ENCODE results near the gene MGME1.

Gene MGME1, protein sequence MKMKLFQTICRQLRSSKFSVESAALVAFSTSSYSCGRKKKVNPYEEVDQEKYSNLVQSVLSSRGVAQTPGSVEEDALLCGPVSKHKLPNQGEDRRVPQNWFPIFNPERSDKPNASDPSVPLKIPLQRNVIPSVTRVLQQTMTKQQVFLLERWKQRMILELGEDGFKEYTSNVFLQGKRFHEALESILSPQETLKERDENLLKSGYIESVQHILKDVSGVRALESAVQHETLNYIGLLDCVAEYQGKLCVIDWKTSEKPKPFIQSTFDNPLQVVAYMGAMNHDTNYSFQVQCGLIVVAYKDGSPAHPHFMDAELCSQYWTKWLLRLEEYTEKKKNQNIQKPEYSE

DNA sequence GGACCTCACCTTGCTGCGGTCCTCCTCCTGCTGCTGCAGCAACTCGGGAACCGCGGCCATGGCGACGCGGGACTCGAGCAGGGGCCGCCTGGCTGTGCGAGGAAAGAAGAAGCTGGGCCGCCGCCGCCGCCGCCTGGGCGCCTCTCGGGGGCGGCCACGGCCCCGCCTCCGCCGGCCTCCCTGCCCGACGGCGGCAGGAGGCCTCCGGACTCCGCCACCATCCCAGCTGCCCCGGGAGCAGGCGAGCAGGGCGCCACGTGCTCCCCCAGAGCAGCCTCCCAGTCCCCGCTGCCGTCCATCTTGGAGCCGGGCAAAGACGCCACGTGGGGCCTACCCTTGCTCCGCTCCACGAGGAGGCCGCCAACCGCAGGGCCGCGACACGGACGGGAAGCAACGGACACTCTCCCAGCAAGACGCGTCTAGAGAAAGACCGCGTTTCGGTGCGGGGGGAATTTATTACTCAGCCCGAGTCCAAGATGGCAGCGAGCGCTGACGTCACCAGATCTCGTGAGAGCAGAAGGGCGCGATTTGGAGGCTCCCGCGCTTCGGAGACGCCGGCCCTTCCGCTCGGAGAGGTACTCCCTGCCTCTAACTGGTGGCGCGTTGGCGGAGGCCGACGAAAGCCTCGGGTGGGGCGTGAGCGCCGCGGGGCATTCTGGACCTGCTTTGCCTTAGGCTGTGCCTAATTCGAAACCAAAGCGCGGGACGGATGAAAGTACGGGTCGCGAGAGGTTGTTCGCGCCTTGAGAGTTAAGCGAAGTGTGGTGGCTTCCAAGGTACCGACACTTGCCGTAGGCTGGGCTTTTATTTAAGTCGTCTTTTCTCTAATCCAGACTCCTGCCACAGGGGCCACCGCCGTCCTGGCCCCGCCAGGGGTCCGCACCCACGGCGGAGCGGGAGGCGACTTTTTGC, at the start of gene MGME1, which contains the start of gene SNX5:
Gene MGME1 (plus strand): TSS at position 653 of the 912 bp plus-strand sequence. CDS start 842 bp downstream, outside the sequence.
Gene SNX5 (minus strand): TSS at position 429 of the 912 bp plus-strand sequence. CDS start 369 bp downstream, at position 60.
- FAIRE-seq = peak; percentile 97

DNA sequence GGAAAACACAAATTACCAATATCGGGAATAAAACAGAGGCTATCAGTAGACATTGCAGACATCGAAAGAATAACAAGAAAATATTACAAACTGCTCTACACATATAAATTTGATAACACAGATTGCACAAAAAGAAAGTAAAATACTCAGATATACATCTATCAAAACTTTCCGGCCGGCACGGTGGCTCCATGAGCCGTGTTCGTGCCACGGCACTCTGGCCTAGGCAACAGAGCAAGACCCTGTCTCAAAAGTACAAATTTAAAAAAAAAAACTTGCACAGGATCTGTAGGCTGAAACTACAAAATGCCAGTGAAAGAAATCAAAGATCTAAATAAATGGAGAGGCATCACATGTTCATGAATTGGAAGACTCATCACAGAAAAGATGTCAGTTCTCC, 49.7 kb upstream of the MGME1 start:
- FAIRE-seq = no peak

DNA sequence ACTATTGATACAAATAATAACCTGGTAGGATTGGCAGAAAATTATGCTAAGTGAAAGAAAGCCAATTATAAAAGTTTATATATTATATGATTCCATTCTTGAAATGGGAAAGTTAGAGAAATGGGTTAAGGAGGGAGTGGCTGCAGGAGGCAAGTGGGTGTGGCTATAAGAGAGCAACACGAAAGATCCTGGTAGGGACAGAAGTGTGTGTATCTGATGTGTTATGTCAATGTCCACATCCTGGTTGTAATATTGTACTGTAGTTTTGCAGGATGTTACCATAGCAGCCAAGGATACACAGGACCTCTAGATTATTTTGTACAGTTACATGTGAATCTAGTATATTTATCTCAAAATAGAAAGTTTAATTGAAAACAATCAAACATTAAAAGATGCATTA, 47.0 kb upstream of the MGME1 start:
- no peak for FAIRE-seq

DNA sequence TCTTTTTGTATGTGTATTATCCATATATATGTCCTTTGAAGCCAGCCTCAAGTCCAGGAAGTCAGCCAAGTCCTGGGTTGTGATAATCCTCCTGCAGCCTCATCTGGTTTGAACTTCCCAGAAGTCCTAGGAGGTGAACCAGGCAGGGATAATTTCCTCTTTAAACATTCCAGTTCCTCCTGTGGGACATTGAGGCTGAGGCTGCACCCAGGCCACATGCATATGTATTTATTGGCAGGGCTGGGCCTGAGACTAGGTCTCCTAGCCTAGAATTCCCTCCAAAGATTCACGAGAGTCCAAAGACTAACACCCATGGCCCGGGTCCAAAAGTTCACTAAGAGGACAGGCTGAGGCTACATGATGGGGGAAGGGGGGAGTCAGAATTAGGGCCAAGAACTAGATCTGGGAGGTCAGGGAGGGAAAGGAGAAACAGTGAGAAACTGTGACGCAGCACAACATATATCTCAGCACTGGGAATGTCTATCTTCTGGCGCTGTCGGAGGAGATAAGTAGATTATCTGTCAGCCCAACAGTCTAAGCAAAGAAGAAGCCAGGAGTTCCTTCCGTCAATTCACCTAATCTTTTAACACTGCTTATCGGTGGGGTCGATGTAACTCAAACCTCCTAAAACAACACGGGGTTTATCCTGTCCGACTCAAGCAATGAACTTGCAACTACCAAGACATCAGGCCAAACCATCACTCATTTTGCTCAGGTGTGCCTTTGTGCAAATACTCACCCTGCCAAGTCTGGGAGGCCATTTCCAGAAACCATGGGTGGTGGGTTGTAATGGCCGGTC, 43.5 kb upstream of the MGME1 start:
- no peak for FAIRE-seq

DNA sequence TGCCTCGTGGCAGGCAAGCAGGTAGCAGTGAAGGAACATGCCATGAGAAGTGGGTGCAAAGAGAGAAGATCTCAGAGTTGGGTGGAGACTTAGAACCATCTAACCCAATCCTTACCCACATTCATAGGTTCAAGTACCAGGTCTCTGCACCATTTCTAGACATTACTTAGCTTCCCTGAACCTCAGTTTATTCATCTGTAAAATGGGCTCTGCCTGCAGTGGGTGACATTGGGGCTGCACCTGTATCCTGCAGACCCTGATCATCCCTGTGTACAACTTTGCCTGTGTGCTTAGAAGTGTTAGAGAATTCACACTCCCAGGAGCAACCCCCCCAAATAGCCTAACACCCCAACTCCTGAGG, 42.9 kb upstream of the MGME1 start:
- no peak for FAIRE-seq

DNA sequence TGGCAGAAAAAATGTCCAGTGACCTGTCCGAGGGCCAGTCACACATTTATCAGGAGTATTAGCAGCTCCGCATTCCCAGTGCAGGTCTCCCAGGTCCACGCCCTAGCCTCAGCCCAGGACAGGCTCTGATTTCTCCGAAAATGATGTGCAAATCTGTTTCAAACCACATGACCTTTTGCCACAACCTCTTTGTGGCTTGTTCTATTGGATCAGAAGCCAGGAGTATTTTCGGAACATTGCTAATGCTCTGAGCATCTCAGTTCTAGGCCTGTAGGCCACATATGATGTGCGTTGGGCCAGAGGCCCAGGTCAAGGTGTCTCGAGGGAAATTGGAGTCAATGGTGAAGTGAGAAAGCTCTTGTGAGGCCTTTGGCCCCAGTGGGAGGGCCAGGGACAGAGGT, 40.6 kb upstream of the MGME1 start:
- FAIRE-seq = no peak

DNA sequence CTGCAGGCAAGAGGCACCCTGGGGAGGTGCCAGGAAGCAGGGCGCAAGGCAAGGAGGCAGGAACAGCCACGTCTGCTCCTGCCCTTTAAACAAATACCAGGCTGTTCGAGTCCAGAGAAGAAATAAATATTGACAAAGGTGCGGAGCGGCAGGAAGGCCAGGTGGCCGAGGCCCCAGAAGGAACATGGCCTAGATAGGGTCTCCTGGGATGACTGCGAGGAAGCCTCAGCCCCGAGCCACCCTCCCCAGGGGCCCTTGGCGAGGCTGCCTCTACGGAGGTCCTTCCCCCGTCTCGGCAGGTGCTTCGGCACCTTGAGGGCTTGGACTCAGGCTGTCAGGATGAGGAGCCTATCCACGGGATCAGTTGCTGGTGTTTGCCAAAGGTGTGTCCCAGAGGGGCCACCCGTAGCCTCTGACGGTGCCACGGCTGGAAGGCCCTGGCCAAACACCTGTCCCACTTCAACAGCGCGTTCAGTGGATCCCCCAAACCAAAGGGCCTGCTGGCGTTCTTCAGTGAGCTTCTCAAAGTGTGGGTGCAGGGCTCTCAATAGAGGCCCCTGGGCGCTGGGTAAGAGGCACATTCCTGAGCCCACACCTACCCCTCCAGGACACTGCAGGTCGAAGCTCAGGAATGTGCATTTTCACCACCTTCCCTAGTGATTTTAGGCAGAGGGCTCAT, 40.0 kb upstream of the MGME1 start:
- no peak for FAIRE-seq

DNA sequence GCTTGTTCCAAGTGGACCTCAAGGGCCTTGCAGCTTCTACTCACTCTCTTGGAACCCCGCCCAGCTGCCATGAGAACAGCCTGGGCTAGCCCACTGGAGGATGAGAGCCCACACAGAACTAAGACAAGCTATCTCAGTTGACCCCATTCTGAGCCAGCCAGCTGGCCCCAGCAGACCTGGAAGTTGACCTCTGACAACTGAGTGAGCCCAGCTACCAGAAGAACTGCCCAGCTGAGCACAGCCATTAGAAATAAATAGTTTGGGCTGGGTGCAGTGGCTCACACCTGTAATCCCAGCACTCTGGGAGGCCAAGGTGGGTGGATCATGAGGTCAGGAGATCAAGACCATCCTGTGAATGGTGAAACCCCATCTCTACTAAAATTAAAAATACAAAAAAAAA, 37.3 kb upstream of the MGME1 start:
- no peak for FAIRE-seq

DNA sequence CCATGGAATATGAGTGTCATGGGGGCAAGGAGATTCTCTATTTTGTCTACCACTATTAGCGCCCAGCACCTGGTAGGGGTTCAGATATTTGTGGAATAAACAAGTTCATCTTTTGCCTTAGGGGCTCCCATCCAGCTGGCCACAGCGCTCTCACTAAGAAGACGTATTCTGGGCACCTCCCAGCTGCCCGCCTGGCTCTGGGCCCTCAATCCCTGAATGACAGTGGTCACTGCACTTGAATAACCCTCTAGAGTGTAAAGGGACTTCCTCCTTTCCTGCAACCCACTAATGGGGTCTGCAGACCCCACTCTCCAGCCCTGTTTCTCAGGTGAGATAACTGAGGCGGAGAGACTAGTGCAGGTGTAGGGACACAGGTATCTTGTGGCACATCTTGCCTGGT, 36.4 kb upstream of the MGME1 start:
- no peak for FAIRE-seq

DNA sequence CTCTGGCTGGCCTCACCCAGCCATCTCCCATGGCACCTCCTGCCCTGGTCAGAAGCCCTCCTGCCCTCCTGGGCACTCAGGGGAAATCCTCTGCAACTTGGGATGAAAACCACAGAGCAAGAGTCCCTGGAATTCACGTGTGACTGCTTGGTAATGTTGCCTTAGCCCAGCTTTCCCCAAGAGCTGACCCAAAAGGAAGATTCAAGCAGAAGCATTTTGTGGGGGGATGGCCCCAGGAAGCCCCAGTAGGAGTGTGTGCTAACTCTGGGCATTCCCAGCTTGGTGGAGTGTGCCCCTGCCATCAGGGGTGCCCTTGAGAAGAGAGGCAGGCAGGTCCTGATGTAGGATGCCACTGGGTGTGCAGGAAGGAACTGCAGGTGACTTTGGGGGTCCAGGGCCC, 35.7 kb upstream of the MGME1 start:
- no peak for FAIRE-seq

DNA sequence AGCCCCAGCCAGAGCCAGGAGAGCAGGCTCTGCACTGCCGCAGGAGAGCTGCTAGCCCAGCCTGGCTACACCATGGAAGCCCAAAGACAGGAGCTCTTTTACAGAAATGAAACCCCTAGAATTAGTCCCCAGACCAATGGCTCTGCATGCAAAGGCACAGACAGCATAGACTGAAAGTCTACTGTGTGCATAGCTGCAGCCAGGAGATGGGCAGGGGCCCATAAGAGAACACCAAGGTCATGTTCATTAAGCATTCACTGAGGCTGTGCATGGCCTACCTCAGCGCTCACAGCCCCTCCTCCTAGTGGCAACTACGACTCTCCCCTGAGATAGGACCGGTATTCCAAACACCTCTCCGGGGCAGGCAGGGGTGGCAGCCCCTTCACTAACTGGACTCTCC, 35.1 kb upstream of the MGME1 start:
- no peak for FAIRE-seq

DNA sequence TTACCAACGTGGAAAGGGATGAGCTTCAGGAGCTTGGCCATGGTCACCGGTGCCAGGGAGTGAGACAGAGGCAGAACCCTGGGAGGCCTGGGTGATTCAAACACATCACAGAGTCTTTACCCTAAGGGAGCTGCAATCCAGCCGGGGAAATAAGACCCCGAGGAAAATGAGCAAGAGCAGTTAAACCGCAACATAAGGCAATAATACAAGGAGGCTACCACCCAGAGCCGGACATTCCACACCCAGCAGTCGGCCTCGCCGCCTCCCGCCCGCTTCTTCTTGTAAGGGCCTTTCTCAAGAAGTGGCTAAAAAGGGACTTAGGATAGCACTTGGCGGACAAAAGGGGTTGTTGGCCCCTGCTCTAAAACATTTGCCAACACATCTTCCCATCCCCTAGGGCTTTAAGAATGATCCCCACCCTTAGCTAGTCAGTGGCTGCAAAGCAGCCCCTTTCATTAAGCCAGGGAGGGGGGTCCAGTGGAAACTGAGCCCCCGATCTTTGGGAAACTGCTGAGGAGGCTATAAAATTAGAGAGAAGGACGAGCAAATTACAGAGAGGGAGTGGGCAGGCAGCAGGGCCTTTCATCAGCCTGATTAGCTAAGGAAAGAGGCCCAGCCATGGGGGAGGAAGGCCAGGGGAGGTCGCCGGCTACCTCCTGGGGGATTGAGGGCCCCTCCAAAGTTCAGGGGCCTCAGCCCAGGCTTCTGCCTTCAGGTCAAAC, 34.5 kb upstream of the MGME1 start:
- FAIRE-seq = no peak

DNA sequence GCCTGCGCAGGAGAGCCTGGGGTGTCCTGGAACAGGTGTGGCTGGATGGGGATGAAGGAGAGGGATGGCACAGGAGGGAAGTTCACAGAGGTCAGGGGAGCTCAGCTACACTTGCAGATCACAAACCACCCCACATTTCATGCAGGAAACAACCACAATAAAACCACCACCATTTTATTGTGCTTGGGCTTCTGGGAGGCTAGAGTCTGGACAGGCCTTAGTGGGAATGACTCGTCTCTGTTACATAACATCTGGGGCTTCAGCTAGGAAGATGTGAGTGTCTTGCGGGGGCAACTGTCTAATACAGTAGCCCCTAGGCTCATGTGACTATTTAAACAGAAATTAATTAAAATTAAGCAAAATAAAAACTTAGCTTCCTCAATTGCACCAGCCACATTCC, 33.6 kb upstream of the MGME1 start:
- no peak for FAIRE-seq

DNA sequence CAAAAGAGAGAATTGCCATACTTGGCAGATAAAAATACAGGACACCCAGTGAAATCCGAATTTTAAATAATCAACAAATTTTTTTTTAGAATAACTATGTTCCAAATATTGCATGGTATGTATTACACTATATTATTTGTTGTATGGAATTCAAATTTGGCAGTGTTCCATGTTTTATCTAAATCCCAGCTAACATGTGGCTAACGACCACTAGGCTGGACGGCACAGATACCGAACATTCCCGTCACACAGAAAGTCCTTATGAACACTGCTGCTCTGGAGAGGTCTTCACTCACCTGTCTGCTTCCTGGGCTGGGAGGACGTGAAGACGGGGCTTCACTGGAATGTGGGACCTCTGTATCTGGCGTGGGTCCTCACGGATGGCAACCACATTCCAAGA, 33.1 kb upstream of the MGME1 start:
- no peak for FAIRE-seq

DNA sequence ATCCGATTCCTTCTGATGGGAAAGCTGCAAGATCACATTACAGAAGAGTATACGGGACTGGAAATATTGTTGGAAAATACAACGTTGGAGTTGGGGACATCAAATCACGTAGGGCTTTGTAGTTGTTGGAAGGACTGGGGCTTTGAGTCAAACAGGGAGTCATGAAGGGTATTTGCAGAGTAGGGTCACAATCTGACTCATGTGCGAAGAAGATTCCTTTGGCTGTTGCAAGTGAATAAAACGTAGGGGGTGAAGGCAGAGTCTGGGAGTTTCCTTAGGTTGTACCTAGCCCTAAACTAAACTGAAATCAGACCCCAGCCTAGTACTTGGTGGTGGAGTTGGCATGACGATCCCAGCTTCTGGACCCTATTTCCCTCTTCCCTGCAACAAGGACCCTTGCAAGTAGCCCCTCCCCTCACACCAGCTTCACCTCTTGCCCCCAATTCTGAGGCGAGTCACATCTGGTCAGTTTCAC, 32.5 kb upstream of the MGME1 start:
- no peak for FAIRE-seq

DNA sequence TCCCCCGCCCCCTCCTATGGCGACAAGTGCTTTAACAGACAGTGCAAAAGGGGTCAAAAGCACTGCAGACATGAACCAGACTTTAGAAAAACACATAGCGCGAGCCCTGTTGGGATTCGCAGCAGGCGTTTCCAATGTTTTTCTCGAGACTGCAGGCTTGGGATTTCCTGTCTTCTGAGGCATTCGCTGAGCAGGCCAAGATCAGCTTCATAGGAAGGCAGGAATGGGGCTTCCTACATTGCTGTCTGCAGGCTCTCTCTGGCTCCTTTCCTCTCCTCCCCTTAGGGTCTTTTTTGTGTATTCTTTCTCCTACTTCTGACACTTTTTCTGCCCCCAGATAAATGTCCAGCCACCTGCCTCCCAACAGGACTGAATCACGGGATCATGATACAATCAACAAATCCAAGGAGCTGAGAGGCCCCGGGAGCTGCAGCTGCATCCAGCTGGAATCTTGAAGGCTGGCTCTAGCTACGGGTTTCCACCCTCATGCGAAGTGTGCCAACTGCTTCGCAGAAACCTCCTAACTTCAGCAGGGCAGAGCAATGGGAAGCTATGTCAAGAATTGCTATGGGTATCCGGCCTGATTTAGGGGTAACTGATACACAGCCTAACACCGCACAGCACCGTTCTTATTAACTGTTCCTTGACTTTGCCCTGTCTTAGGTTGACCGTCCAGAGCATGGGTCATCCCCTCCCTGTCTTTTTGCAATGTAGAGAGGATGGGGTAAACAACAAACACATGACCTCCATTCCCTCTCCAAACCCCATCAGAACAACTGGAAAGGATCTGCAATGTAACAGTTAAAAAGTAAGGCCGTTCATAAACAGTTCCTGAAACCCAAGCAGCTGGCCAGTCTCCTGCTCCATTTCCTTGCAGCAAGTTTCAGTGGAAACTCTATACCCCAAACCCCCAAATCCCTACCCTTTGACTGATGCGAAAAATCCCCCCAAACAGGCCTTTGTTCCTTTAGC, 31.8 kb upstream of the MGME1 start:
- FAIRE-seq = no peak

DNA sequence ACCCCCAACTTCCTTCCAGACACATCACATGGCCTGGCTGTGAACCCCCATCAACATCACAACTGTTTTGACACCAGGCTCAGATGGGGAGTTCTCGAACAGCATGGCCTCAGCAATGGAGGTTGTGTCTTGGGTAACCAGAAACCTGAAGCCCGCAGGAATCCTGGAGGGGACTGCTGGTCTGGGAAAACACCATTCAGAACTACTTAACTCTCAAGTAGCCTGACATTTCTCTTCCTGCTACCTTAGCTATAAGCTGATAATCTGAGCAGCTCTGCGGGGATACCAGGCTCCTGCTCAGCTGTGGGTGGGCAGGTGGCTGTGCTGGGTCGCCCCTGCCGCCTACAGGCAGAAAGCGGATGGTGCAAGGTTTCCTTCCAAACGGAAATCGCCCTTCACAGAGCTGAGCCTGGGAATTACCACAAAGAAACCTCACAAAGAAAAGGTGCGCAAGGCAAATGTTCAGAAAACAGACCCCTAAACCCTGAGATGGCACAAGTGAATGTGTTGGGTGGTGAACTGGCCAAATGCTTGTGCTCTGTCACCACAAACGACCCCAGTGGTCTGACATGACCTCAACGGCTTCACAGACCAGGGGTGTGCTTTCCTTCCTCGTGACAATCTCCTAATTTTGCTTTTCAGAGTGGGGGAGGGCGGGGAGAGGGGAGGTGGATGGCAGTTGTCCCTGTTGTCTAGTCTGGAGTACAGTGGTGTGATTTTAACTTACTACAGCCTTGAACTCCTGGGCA, 29.8 kb upstream of the MGME1 start:
- FAIRE-seq = peak; percentile 93

DNA sequence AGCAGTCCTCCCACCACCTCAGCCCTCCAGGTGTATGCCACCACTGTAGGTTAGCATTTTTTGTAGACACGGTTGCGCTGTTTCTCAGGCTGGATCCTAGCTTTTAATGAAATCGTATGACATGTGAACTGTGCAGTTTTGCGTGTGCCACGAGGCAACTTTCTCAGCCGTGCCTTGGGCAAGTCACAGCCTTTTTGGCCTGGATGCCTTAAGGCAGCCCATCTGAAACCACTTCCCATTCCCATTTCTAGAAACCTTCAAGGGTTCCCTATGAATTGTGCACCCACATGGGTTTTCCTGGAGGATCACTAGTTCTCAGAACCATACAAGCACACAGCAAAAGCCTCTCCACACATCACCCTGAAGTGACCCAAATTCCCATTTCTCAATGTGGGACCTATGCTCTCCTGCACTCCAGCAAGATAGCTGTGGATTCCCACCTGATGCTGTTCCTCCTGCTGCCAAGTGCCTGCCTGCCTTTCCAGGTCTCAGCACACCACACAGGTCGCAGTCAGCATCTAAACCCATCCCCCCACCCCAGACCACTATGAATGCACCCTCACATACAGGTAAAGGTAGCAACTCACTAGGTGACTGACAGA, 29.1 kb upstream of the MGME1 start:
- no peak for FAIRE-seq

DNA sequence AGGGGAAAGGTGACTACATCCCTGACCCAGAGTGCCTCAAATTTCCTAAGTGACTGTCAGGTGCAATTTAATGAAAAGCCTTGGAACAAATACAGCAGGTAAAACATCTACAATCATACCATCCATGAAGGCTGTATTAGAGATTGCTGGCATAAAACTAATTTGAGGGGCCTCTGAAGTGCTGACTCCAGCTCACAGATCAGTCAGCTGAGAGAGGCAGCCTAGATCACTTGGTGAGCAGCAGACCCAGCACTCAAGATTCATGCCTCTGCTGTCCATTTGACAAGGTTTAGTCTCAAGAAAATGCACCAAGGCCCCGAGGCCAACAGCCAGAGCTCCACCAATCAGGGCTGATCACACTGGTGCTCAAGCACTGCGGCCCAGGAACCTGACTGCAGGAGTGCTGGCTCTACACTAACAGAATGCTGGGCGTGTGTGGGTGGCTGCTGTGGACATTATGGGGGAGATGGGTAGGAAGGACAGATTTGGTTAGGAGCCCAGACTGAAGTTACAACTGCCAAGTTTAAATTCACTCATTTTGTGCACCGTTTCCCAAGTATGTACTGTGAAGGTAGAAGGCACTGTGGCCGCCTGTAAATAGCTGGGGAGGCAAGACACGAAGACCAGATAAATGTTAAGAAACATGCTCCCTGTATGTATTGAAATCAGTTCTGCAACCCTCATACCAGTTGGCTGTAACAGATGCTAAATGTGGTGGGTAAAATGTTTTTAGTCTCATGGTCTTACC, 28.4 kb upstream of the MGME1 start:
- no peak for FAIRE-seq
